Psoas muscle (tissue), 8 donors: Measurements from ENCODE around the gene LYPD6. TPM values are rescaled to one million over a fixed set of nuclear protein-coding genes. Genes with fewer than 3 reads are reported as not detected.

Source experiments
- ATAC-seq, 4 donors: fragments of 200-7000 bp; cut with Tn5 transposase; one replicate each; pipeline ENCODE4 v1.9.1; 2020; ENCODE audit warnings: moderate library complexity in 3 of 4, mild to moderate bottlenecking in 2 of 4
- DNase-seq, 2 donors: peaks; one replicate each; pipeline ENCODE4 v3.0.0-alpha.2; 2020
- H3K27ac ChIP-seq: fragments of 200-600 bp; one replicate; pipeline ENCODE4 v1.8.0; 2022
- H3K27me3 ChIP-seq, 3 donors: fragments of 200-600 bp in 1 of 3; one replicate each; pipeline versions ENCODE4 v1.6.1 to v1.8.0; 2013 to 2022; ENCODE audit warnings: low read length in 2 of 3, mild to moderate bottlenecking in 2 of 3, moderate library complexity in 1 of 3; ENCODE audit not compliant: insufficient read depth in 3 of 3
- H3K36me3 ChIP-seq, 2 donors: fragments of 200-600 bp in 1 of 2; one replicate each; pipeline versions ENCODE4 v1.6.1 to v1.8.0; 2013 to 2022; ENCODE audit warnings: low read depth in 1 of 2, mild to moderate bottlenecking in 1 of 2, moderate library complexity in 1 of 2; ENCODE audit not compliant: insufficient read depth in 1 of 2
- H3K4me1 ChIP-seq: fragments of 200-600 bp; one replicate; pipeline ENCODE4 v1.8.0; 2022
- H3K4me3 ChIP-seq: fragments of 200-600 bp; one replicate; pipeline ENCODE4 v1.8.0; 2022; ENCODE audit warnings: mild to moderate bottlenecking
- H3K9me3 ChIP-seq: fragments of 200-600 bp; one replicate; pipeline ENCODE4 v1.8.0; 2022
- CTCF ChIP-seq: fragments of 200-600 bp; IDR thresholded peaks from one replicate; pipeline ENCODE4 v1.8.0; 2022; ENCODE audit warnings: antibody characterized with exemption
- WGBS, 3 donors: extraction: QIAGEN DNeasy Blood & Tissue Kit; methylation state at CpG; one replicate each; pipeline versions ENCODE4 v1.1.6 to v1.1.7; 2013; 5-methylcytosine and 5-hydroxymethylcytosine counted together
- intact Hi-C, 2 donors: fragments of 100-400 bp; cut with DNase I; formaldehyde crosslinking; loops; one replicate each; pipeline versions ENCODE4 v1.11.0 to v1.14.2; 2022
- polyA plus RNA-seq, 3 donors: library from polyadenylated mRNA; stranded (reverse); fragments of 200-250 nt; gene quantifications; one replicate each; pipeline ENCODE4 v1.2.3, GENCODE V29; 2013
- total RNA-seq, 4 donors: library from RNA; stranded (reverse); fragmentation: NEBNext Ultra II Directional in 2 of 4; extraction: Animal tissue kit (Norgen Biotek cat#: 25700) in 2 of 4; gene quantifications; one replicate each; pipeline versions ENCODE4 v1.2.1 to v1.2.4, GENCODE V29; 2021 to 2023
- donor health status: healthy with polysubstance abuse.
- donor health status: DM: no; HTN: no; CAD: no; lungs with moderate emphysema.
- donor health status: Bipolar disorder and iron deficiency.
- donor health status: healthy.
- donor health status: DM: yes; HTN: yes; CAD: no.
- donor health status: DM: no; HTN: no; CAD: no.
- donor health status: DM: no; HTN: no; CAD: no.
- donor health status: DM: yes; HTN: yes; CAD: no.

Gene LYPD6
- total and polyA plus RNA-seq, 7 donors: 0.04 to 0.11 (median 0.05) TPM; not detected in 2

GRCh38 chr2:149438330-149438960 lies 108.1 kb downstream of the LYPD6 start:
- no peaks in the 10 kb centered on the region for H3K9me3 ChIP-seq
- 72 to 81% (median 77%) methylated on average over 3 of the region's 3 CpGs for WGBS, 3 donors
- no peaks in the 10 kb centered on the region for H3K4me1 ChIP-seq
- no peaks in the 10 kb centered on the region for H3K27me3 ChIP-seq
- no peak overlapping the region for H3K4me3 ChIP-seq
- H3K36me3 ChIP-seq: no peaks in the 10 kb centered on the region
- no peak for TF ChIP-seq CTCF
- no peak for ATAC-seq
- DNase-seq: no peak
- intact Hi-C loops: no loop called here
- no peak overlapping the region for H3K27ac ChIP-seq

GRCh38 chr2:149441255-149441654 lies 110.9 kb downstream of the LYPD6 start:
- 80 to 89% (median 81%) methylated on average over 3 of the region's 3 CpGs for WGBS, 3 donors
- Histone ChIP-seq H3K36me3 (no peaks in the 10 kb centered on the region), H3K27me3 (no peaks in the 10 kb centered on the region), H3K4me1 (no peaks in the 10 kb centered on the region), H3K9me3 (no peaks in the 10 kb centered on the region), H3K27ac (no peak overlapping the region), H3K4me3 (no peak overlapping the region)
- TF ChIP-seq CTCF: no peak
- DNase-seq: no peak
- intact Hi-C loops: no loop called here
- no peak for ATAC-seq

- H3K4me1 ChIP-seq: no peaks in the 10 kb centered on the region
- H3K36me3 ChIP-seq: no peaks in the 10 kb centered on the region
- ATAC-seq (no peak), DNase-seq (no peak)
- intact Hi-C loops: no loop called here
- no peak for TF ChIP-seq CTCF
- H3K4me3 ChIP-seq: no peak overlapping the region
- WGBS, 3 donors: 44 to 55% (median 55%) methylated on average over 4 of the region's 4 CpGs
- no peak overlapping the region for H3K27ac ChIP-seq
- H3K9me3 ChIP-seq: no peaks in the 10 kb centered on the region
- no peaks in the 10 kb centered on the region for H3K27me3 ChIP-seq
Observed at GRCh38 chr2:149442346-149442745, 112.0 kb downstream of the LYPD6 start.

GRCh38 chr2:149443150-149443549 lies 112.8 kb downstream of the LYPD6 start:
- Histone ChIP-seq H3K27ac (no peak overlapping the region), H3K9me3 (no peaks in the 10 kb centered on the region), H3K36me3 (no peaks in the 10 kb centered on the region), H3K4me1 (no peaks in the 10 kb centered on the region), H3K27me3 (no peaks in the 10 kb centered on the region), H3K4me3 (no peak overlapping the region)
- intact Hi-C loops: no loop called here
- no peak for TF ChIP-seq CTCF
- WGBS, 3 donors: 44 to 62% (median 54%) methylated on average over 2 of the region's 2 CpGs
- DNase-seq (no peak), ATAC-seq (no peak)

GRCh38 chr2:149446748-149447147 lies 116.4 kb downstream of the LYPD6 start:
- H3K36me3 ChIP-seq: no peaks in the 10 kb centered on the region
- H3K4me3 ChIP-seq: no peak overlapping the region
- no peaks in the 10 kb centered on the region for H3K4me1 ChIP-seq
- WGBS, 3 donors: 91 to 95% (median 95%) methylated on average over 3 of the region's 3 CpGs
- no peak for TF ChIP-seq CTCF
- DNase-seq: no peak
- H3K27me3 ChIP-seq: no peaks in the 10 kb centered on the region
- H3K9me3 ChIP-seq: no peaks in the 10 kb centered on the region
- ATAC-seq: no peak
- intact Hi-C loops: no loop called here
- no peak overlapping the region for H3K27ac ChIP-seq
